PC-9 (cell line): ENCODE results near the gene TTC29.

ENCODE experiments used
- CTCF ChIP-seq: fragments of 200-600 bp; sonication (generic); conservative IDR thresholded peaks from 2 replicates; pipeline ENCODE4 v1.6.1; 2017; ENCODE audit warnings: mixed run types, antibody characterized with exemption, mild to moderate bottlenecking, moderate library complexity
- EZH2 ChIP-seq: fragments of 200-600 bp; sonication (generic); IDR thresholded peaks from 2 replicates; pipeline ENCODE4 v1.8.0; 2017; ENCODE audit warnings: antibody characterized with exemption, low read depth

DNA sequence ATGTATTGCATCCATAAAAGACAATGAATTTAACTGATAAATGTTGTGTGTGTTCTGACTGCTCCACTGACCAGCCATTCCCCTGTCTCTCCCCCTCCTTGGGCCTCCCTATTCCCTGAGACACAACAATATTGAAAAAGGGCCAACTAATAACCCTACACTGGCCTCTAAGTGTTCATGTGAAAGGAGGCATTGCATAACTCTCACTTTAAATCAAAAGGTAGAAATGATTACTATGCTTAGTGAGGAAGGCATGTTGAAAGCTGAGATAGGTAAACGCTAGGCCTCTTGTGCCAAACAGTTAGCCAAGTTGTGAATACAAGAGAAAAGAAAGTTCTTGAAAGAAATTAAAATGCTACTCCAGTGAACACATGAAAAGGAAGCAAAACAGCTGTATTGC, 154.2 kb downstream of the TTC29 start:
- no peak for TF ChIP-seq CTCF
- no peak for TF ChIP-seq EZH2
